Measurements from ENCODE around the gene SAC3D1. TPM values are rescaled to one million over a fixed set of nuclear protein-coding genes. Genes with fewer than 3 reads are reported as not detected.

SAC3D1 gene
- total RNA-seq, 1 donor from 2014 or later: 11.3 TPM

Other genes with a start within 250 kb of the SAC3D1 start
- gene MAP4K2, start 238.0 kb upstream of the SAC3D1 start, total RNA-seq: 5.4 TPM
- 15.6 TPM for gene MEN1, start 230.7 kb upstream of the SAC3D1 start, total RNA-seq
- gene CDC42BPG, start 196.6 kb upstream of the SAC3D1 start, total RNA-seq: 20.5 TPM
- gene EHD1, start 162.6 kb upstream of the SAC3D1 start, total RNA-seq: 25.6 TPM
- gene ATG2A, start 124.0 kb upstream of the SAC3D1 start, total RNA-seq: 10.7 TPM
- 7.0 TPM for gene PPP2R5B, start 116.5 kb upstream of the SAC3D1 start, total RNA-seq
- gene GPHA2, start 105.3 kb upstream of the SAC3D1 start, total RNA-seq: not detected
- not detected for gene MAJIN, start 69.1 kb upstream of the SAC3D1 start, total RNA-seq
- not detected for gene BATF2, start 44.2 kb upstream of the SAC3D1 start, total RNA-seq
- 43.9 TPM for gene ARL2, start 27.1 kb upstream of the SAC3D1 start, total RNA-seq
- gene SNX15, start 13.8 kb upstream of the SAC3D1 start, total RNA-seq: 12.2 TPM
- gene NAALADL1, start 17.3 kb downstream of the SAC3D1 start, total RNA-seq: 2.7 TPM
- gene CDCA5, start 42.8 kb downstream of the SAC3D1 start, total RNA-seq: 14.1 TPM
- gene ZFPL1, start 43.0 kb downstream of the SAC3D1 start, total RNA-seq: 25.7 TPM
- 76.4 TPM for gene VPS51, start 55.0 kb downstream of the SAC3D1 start, total RNA-seq
- 53.2 TPM for gene TM7SF2, start 70.7 kb downstream of the SAC3D1 start, total RNA-seq
- gene ZNHIT2, start 76.5 kb downstream of the SAC3D1 start, total RNA-seq: 9.4 TPM
- 758 TPM for gene FAU, start 80.9 kb downstream of the SAC3D1 start, total RNA-seq
- 63.9 TPM for gene MRPL49, start 81.1 kb downstream of the SAC3D1 start, total RNA-seq
- gene SYVN1, start 93.3 kb downstream of the SAC3D1 start, total RNA-seq: 28.1 TPM
- gene SPDYC, start 129.0 kb downstream of the SAC3D1 start, total RNA-seq: not detected
- gene CAPN1, start 140.7 kb downstream of the SAC3D1 start, total RNA-seq: 510 TPM
- 11.2 TPM for gene POLA2, start 220.8 kb downstream of the SAC3D1 start, total RNA-seq